Vagina (tissue), 2 donors: ENCODE measurements around the gene NUP155. TPM values are rescaled to one million over a fixed set of nuclear protein-coding genes. Genes with fewer than 3 reads are reported as not detected.
"Not testable (repeated sequence)": the region's sequence is repeated elsewhere in the genome, so short reads cannot be mapped to it uniquely, and the experiment has no call there.

Experiments
- DNase-seq, 2 donors: peaks; one replicate each; pipeline ENCODE4 v3.0.0-alpha.2; 2017; ENCODE audit errors: extremely low spot score in 2 of 2
- H3K27ac ChIP-seq: fragments of 200-600 bp; sonication (generic); one replicate; pipeline ENCODE4 v1.5.1; 2019
- H3K27me3 ChIP-seq: fragments of 200-600 bp; sonication (generic); one replicate; pipeline ENCODE4 v1.5.1; 2019
- H3K36me3 ChIP-seq, 2 donors: fragments of 200-600 bp; sonication (generic); one replicate each; pipeline ENCODE4 v1.5.1; 2017 to 2019
- H3K4me1 ChIP-seq: fragments of 200-600 bp; sonication (generic); one replicate; pipeline ENCODE4 v1.5.1; 2019
- H3K4me3 ChIP-seq, 2 donors: fragments of 200-600 bp; sonication (generic); 1 replicate in 1 of 2; 2 replicates in 1 of 2; pipeline ENCODE4 v1.5.1; 2016 to 2019
- H3K9me3 ChIP-seq: fragments of 200-600 bp; sonication (generic); one replicate; pipeline ENCODE4 v1.5.1; 2019
- CTCF ChIP-seq, 3 experiments: fragments of 450-650 bp in 2 of 3; fragments of 200-600 bp in 1 of 3; sonication (generic) in 1 of 3; IDR thresholded peaks; one replicate each; pipeline ENCODE4 v1.5.1; 2017 to 2019; ENCODE audit warnings: antibody characterized with exemption in 3 of 3, mild to moderate bottlenecking in 2 of 3, moderate library complexity in 2 of 3
- POLR2A ChIP-seq, 2 donors: fragments of 450-650 bp; IDR thresholded peaks; one replicate each; pipeline ENCODE4 v1.6.1; 2017; ENCODE audit warnings: antibody characterized with exemption in 2 of 2, mild to moderate bottlenecking in 2 of 2, moderate library complexity in 2 of 2
- POLR2AphosphoS5 ChIP-seq, 2 donors: sonication (generic); formaldehyde crosslinking; IDR thresholded peaks; one replicate each; pipeline ENCODE4 v1.9.0; 2017; ENCODE audit warnings: antibody characterized with exemption in 2 of 2, mild to moderate bottlenecking in 2 of 2, low read depth in 1 of 2; ENCODE audit not compliant: insufficient read depth in 1 of 2
- intact Hi-C: fragments of 100-400 bp; cut with DNase I; formaldehyde crosslinking; loops from one replicate; pipeline ENCODE4 v1.15.1; 2023
- total RNA-seq: library from RNA; depleted of rRNA; stranded (reverse); fragments of >200 nt; gene quantifications from one replicate; pipeline ENCODE4 v1.2.3, GENCODE V29; 2016

Gene NUP155
- total RNA-seq, 1 donor from 2014 or later = 29.2 TPM

DNA sequence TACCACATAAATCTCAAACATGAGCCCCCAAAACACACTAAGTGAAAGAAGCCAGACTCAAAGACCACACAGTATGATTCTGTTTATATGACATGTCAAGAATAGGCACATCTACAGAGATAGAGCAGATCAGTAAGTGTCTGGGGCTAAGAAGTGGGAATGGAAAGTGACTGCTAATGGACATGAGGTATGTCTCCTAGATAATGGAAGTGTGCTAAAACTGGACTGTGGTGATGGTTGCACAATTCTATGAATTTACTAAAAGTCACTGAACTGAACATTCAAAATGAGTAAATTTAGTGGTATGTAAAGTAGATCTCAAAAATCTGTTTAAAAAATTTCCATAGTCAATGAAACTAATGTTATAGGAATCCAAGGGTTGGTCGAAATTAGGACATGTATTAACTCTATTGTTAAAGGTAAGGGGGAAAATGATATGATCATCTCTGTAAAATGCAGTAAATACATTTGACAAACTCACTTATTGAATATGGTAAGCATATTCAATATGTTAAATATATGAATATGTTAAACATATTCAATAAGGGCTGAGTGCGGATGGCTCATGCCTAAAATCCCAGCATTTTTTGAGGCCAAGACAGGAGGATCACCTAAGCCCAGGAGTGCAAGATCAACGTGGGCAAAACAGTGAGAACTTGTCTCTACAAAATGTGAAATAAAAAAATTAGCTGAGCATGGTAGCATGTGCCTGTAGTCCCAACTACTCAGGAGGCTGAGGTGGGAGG, 51.7 kb downstream of the NUP155 start:
- Histone ChIP-seq H3K27ac (no peak overlapping the region), H3K9me3 (no peaks in the 10 kb centered on the region), H3K27me3 (no peaks in the 10 kb centered on the region), H3K36me3 (peaks cover 0 to 68% of the 10 kb centered on the region in 2 donors), H3K4me3 (no peak overlapping the region), H3K4me1 (no peaks in the 10 kb centered on the region)
- TF ChIP-seq POLR2AphosphoS5 (IDR thresholded peaks at IDR 0.05; ENCODE audit: insufficient read depth in 1 of 2, low read depth in 1 of 2) (no peak), CTCF (IDR thresholded peaks at IDR 0.05) (no peak), POLR2A (IDR thresholded peaks at IDR 0.05) (no peak)
- no peak for DNase-seq
- intact Hi-C loops = no loop called here

DNA sequence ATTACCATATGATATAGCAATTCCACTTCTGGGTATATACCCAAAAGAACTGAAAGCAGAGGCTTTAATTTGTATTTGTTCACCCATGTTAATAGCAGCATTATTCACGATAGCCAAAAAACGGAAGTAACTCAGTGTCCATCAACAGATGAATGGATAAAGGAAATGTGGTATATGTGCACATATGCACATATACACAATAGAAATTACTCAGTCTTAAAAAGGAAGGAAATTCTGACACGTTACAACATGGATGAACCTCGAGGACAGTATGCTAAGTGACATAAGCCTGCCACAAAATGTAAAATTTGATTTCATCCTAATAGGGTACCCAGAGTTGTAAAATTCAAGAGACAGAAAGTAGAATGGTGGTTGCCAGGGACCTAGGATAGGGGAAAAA, 54.9 kb downstream of the NUP155 start:
- intact Hi-C loops = no loop called here
- peaks cover 0 to 81% of the 10 kb centered on the region in 2 donors for H3K36me3 ChIP-seq
- no peak for DNase-seq

DNA sequence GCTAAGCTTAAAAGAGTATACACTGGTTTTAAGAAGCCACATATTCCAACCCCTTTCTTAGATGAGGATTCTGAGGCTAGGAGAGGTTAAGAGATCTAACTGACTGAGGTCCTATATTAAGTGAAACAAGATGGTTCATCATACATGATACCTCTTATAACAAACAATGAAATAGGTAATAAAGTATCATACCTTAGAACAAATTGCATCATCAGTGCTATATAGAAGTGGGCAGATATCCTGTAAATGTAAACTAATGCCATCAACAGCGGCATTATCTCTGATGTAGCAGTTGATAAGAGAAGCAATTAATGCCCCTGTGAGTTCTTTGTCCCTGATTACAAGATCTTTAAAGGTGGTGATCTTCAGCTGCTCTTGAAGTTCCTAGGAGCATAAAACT, 60.5 kb downstream of the NUP155 start:
- TF ChIP-seq POLR2AphosphoS5 (IDR thresholded peaks at IDR 0.05; ENCODE audit: insufficient read depth in 1 of 2, low read depth in 1 of 2) (no peak), POLR2A (IDR thresholded peaks at IDR 0.05) (no peak), CTCF (IDR thresholded peaks at IDR 0.05) (no peak)
- Histone ChIP-seq H3K27ac (no peak overlapping the region), H3K27me3 (no peaks in the 10 kb centered on the region), H3K4me1 (no peaks in the 10 kb centered on the region), H3K9me3 (no peaks in the 10 kb centered on the region), H3K4me3 (no peak overlapping the region), H3K36me3 (peaks cover 4 to 91% of the 10 kb centered on the region in 2 donors)
- intact Hi-C loops = no loop called here
- DNase-seq = no peak

More for the DNA sequence above, 54.9 kb downstream of the NUP155 start:
- Histone ChIP-seq H3K4me1 (no peaks in the 10 kb centered on the region), H3K27ac (no peak overlapping the region), H3K4me3 (no peak overlapping the region), H3K9me3 (no peaks in the 10 kb centered on the region), H3K27me3 (no peaks in the 10 kb centered on the region)
- no peak for TF ChIP-seq POLR2AphosphoS5 (IDR thresholded peaks at IDR 0.05; ENCODE audit: insufficient read depth in 1 of 2, low read depth in 1 of 2)
- TF ChIP-seq CTCF (IDR thresholded peaks at IDR 0.05) = no peak
- no peak for TF ChIP-seq POLR2A (IDR thresholded peaks at IDR 0.05)

- H3K4me3 ChIP-seq = no peak overlapping the region
- H3K36me3 ChIP-seq = peaks cover 4 to 89% of the 10 kb centered on the region in 2 donors
- no peak for DNase-seq
- no peaks in the 10 kb centered on the region for H3K27me3 ChIP-seq
- no peak for TF ChIP-seq POLR2A (IDR thresholded peaks at IDR 0.05)
- TF ChIP-seq CTCF (IDR thresholded peaks at IDR 0.05) = no peak
- TF ChIP-seq POLR2AphosphoS5 (IDR thresholded peaks at IDR 0.05; ENCODE audit: insufficient read depth in 1 of 2, low read depth in 1 of 2) = no peak
- intact Hi-C loops = no loop called here
- no peak overlapping the region for H3K27ac ChIP-seq
- H3K4me1 ChIP-seq = no peaks in the 10 kb centered on the region
- H3K9me3 ChIP-seq = no peaks in the 10 kb centered on the region
Measured at GRCh38 chr5:37308793-37309192, 62.1 kb downstream of the NUP155 start.

DNA sequence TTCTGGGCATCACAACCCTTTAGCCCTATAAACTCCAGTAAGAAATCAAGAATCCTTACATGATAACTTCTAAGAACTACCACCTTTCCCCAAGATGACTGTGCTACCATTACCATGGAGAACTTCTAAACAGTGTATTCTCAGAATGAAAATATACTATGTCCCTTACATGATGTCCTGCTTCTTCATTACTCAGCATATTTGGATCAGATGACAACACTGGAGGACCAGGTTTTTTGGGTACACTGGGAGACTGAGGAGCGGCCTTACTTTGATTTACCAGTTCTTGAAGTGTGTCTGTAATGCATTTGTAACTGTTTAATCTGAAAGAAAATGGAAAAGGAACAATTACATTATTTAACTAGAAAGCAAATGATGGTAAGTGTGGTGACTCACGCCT, 66.0 kb downstream of the NUP155 start:
- no peak overlapping the region for H3K4me3 ChIP-seq
- intact Hi-C loops = no loop called here
- no peak for DNase-seq
- H3K4me1 ChIP-seq = no peaks in the 10 kb centered on the region
- no peak overlapping the region for H3K27ac ChIP-seq
- TF ChIP-seq POLR2AphosphoS5 (IDR thresholded peaks at IDR 0.05; ENCODE audit: insufficient read depth in 1 of 2, low read depth in 1 of 2) = no peak
- TF ChIP-seq POLR2A (IDR thresholded peaks at IDR 0.05) = no peak
- TF ChIP-seq CTCF (IDR thresholded peaks at IDR 0.05) = no peak
- no peaks in the 10 kb centered on the region for H3K27me3 ChIP-seq
- H3K36me3 ChIP-seq = peaks cover 4 to 89% of the 10 kb centered on the region in 2 donors
- no peaks in the 10 kb centered on the region for H3K9me3 ChIP-seq

DNA sequence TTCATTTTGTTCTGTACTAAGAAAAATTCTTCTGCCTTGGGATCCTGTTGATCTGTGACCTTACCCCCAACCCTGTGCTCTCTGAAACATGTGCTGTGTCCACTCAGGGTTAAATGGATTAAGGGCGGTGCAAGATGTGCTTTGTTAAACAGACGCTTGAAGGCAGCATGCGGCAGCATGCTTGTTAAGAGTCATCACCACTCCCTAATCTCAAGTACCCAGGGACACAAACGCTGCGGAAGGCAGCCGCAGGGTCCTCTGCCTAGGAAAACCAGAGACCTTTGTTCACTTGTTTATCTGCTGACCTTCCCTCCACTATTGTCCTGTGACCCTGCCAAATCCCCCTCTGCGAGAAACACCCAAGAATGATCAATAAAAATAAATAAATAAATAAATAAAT, 74.6 kb downstream of the NUP155 start:
- H3K4me1 ChIP-seq, H3K9me3 ChIP-seq, H3K27me3 ChIP-seq, DNase-seq, intact Hi-C loops, H3K27ac ChIP-seq, H3K4me3 ChIP-seq: not testable (repeated sequence)
- peaks cover 0 to 55% of the 10 kb centered on the region in 2 donors for H3K36me3 ChIP-seq
